ENCODE results near the gene AQP12A.
"Not testable (repeated sequence)": the region's sequence is repeated elsewhere in the genome, so short reads cannot be mapped to it uniquely, and the experiment has no call there.

DNA sequence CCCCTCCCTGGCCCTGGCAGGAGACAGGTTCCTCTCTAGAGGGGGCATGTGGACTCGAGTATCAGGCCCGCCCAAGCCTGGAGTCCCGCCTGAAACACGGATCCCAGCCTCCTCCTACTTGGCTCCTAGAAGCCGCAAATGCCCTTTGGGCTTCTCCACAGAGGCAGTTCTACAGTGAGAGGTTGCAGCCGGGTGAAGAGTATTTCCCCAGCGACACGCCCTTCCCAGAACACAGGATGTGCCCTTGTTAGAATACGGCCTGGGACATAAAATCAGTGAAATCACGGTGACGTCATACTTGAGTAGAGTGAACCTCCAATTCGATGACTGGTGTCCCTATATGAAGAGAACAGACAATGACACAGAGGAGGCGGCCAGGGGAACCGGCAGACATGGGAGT, 13.6 kb upstream of the AQP12A start:
- not testable (repeated sequence) for TF ChIP-seq CTCF, POLR2A (IDR thresholded peaks at IDR 0.05)
